Progenitor cell of endocrine pancreas (in vitro differentiated cells): ENCODE measurements around the gene ALDH1L2. TPM values are rescaled to one million over a fixed set of nuclear protein-coding genes. Genes with fewer than 3 reads are reported as not detected.

Source experiments
- DNase-seq: peaks from one replicate; pipeline ENCODE4 v3.0.0; 2021; ENCODE audit warnings: low spot score; ENCODE audit not compliant: unreplicated experiment
- H3K27ac Mint-ChIP-seq: 2 replicates; pipeline ENCODE4 v1.8.0; 2021; ENCODE audit warnings: mild to moderate bottlenecking, moderate library complexity, mixed read lengths
- H3K27me3 Mint-ChIP-seq: 2 replicates; pipeline ENCODE4 v1.8.0; 2021; ENCODE audit warnings: mixed read lengths
- H3K36me3 Mint-ChIP-seq: 2 replicates; pipeline ENCODE4 v1.8.0; 2022; ENCODE audit warnings: mixed read lengths; ENCODE audit not compliant: insufficient read depth
- H3K4me1 Mint-ChIP-seq: 2 replicates; pipeline ENCODE4 v1.8.0; 2021; ENCODE audit warnings: low read depth, mixed read lengths
- H3K4me3 Mint-ChIP-seq: 2 replicates; pipeline ENCODE4 v1.8.0; 2021; ENCODE audit warnings: low read depth, mild to moderate bottlenecking, moderate library complexity, mixed read lengths
- H3K9me3 Mint-ChIP-seq: 2 replicates; pipeline ENCODE4 v1.8.0; 2021; ENCODE audit warnings: low read depth, mixed read lengths
- CTCF ChIP-seq: fragments of 200-600 bp; sonication (generic); IDR thresholded peaks from one replicate; pipeline ENCODE4 v1.5.0; 2021; ENCODE audit warnings: antibody characterized with exemption, mild to moderate bottlenecking; ENCODE audit not compliant: unreplicated experiment
- total RNA-seq: library from RNA; stranded (reverse); gene quantifications from 2 replicates; pipeline ENCODE4 v1.2.1, GENCODE V29; 2021

Gene ALDH1L2
- total RNA-seq, 1 donor from 2014 or later = 0.69 TPM

- Mint-ChIP-seq H3K27ac (no peak overlapping the region), H3K4me1 (no peaks in the 10 kb centered on the region), H3K27me3 (no peaks in the 10 kb centered on the region), H3K36me3 (no peaks in the 10 kb centered on the region), H3K9me3 (no peaks in the 10 kb centered on the region), H3K4me3 (no peak overlapping the region)
- TF ChIP-seq CTCF = no peak
- no peak for DNase-seq
These were observed 11.3 kb downstream of the ALDH1L2 start for GRCh38 chr12:105072888-105073488.

DNA sequence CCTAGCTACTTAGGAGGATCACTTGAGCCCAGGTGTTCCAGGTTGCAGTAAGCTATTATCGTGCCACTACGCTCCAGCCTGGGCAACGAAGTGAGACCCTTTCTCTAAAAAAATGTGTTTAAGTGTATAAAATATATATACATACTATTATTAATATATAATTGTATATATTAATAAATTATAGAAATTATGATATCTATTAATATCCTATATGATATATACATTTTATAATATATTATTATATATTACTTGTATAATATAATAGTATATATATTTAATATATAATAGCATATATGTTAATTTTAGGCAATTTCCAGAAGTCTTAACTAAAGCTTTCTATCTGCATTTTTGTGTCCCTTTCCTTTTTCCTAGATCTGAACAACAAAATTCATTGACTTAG is 12.3 kb downstream of the ALDH1L2 start:
- H3K27ac Mint-ChIP-seq = no peak overlapping the region
- TF ChIP-seq CTCF = no peak
- H3K27me3 Mint-ChIP-seq = no peaks in the 10 kb centered on the region
- no peaks in the 10 kb centered on the region for H3K4me1 Mint-ChIP-seq
- no peak for DNase-seq
- H3K36me3 Mint-ChIP-seq = no peaks in the 10 kb centered on the region
- H3K9me3 Mint-ChIP-seq = no peaks in the 10 kb centered on the region
- H3K4me3 Mint-ChIP-seq = no peak overlapping the region

DNA sequence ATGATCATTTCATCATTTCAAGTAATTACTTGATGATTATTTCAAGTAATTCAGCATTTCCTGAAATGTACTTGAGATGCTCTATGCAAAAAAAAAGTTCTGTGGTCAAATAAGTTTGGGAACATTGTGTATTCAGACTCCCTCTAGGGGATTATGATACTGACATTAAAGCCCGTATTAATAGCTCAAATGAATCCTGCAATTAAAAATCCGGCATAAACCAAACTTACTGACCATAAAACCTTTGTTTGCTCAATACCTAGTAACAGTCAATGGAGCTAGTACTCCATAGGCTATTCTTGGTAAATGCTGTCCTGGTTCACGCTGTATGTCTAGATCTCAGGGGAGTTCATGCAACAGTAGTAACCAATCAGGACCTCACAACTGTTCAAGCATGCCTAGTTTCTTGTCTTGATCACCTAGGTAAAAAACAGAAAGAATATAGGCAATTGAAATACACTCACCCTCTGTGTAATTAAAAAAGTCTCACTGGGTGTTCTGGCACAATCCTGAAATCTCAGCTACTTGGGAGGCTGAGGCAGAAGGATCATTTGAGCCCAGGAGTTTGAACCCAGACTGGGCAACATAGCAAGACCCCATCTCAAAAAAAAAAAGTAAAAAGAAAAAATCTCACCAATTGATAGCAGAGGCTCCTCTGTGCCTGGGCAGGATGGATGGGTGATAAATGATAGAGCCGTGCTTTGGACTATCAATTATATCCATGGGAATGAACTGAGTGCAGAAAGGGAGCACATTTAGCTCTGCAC is 14.1 kb downstream of the ALDH1L2 start:
- Mint-ChIP-seq H3K4me3 (no peak overlapping the region), H3K9me3 (no peaks in the 10 kb centered on the region), H3K4me1 (no peaks in the 10 kb centered on the region), H3K27me3 (no peaks in the 10 kb centered on the region), H3K36me3 (no peaks in the 10 kb centered on the region), H3K27ac (no peak overlapping the region)
- no peak for DNase-seq
- TF ChIP-seq CTCF = no peak

DNA sequence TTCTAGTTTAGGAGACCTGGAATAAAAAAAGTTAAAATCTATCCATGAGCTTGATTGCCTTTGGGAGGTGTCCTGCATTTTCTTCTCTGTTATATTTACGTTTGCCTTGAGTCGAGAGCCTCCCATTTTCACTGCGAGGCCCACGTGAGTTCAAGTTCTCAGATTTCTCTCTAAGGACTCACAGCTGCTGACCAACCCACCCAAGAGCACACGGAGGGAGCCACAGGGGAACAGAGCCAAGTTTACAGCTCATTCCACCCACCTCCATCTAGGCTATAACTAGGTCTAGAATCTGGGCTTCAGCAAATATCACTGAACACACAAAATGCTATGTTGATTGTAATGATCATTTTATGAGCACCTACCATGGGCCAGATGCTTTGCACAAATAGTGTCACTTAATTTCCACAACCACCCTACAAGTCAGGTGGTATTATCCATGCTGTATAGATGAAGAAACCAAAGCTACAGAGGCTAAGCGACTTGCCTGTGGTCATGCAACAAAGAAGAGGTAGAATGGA is 16.7 kb downstream of the ALDH1L2 start:
- Mint-ChIP-seq H3K4me3 (no peak overlapping the region), H3K27me3 (no peaks in the 10 kb centered on the region), H3K9me3 (no peaks in the 10 kb centered on the region), H3K27ac (no peak overlapping the region), H3K4me1 (peaks cover 2% of the 10 kb centered on the region), H3K36me3 (no peaks in the 10 kb centered on the region)
- DNase-seq = no peak
- no peak for TF ChIP-seq CTCF

DNA sequence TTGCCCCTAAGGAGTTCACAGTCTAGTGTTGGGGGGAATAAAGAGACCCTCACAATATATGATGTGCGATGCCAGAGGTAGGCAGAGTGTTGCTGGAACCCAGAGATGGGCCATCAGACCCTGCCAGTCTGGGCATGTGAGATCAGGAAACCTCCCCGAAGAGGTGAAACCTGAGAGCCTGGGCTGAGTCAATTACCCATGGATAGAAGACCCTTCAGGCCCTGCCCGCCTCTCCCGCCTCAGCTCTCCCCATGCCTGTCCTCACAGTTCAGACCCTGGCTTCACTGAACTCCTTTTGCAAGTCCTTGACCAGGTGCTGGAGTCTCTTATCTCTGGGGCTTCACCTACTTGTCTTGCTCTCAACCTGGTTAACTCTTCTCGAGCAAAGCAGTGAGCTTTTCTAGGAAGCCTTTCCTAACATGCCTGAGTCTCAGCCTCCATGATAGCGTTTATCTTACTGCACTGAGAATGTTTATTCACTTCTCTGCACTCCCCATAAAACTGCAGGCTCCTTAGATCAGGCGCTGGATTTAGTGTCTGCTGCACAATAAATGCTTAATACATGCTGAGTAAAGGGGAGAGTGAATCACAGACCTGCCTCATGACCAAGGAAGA is 19.6 kb downstream of the ALDH1L2 start:
- Mint-ChIP-seq H3K36me3 (no peaks in the 10 kb centered on the region), H3K27me3 (no peaks in the 10 kb centered on the region), H3K4me1 (peaks cover 2% of the 10 kb centered on the region), H3K27ac (no peak overlapping the region), H3K9me3 (no peaks in the 10 kb centered on the region), H3K4me3 (no peak overlapping the region)
- TF ChIP-seq CTCF = no peak
- DNase-seq = no peak
